Left kidney (tissue), 1 donor: ENCODE data around the gene ADIRF. TPM values are rescaled to one million over a fixed set of nuclear protein-coding genes. Genes with fewer than 3 reads are reported as not detected.

Source experiments
- polyA plus RNA-seq: library from polyadenylated mRNA; unstranded; fragments of 120-200 nt; gene quantifications from one replicate; pipeline ENCODE4 v1.2.1, GENCODE V29; 2013; ENCODE audit not compliant: insufficient read length

ADIRF gene
- polyA plus RNA-seq, 1 donor, result 8.9 TPM

Other genes with a start within 250 kb of the ADIRF start
- gene BMPR1A, start 211.9 kb upstream of the ADIRF start, polyA plus RNA-seq, result 84.9 TPM
- 23.7 TPM for gene MMRN2, start 10.9 kb upstream of the ADIRF start, polyA plus RNA-seq
- 12.4 TPM for gene SNCG, start 9.9 kb upstream of the ADIRF start, polyA plus RNA-seq
- gene FAM25A, start 51.8 kb downstream of the ADIRF start, polyA plus RNA-seq, result not detected
- gene GLUD1, start 126.4 kb downstream of the ADIRF start, polyA plus RNA-seq, result 192 TPM
- gene SHLD2, start 126.7 kb downstream of the ADIRF start, polyA plus RNA-seq, result 52.6 TPM